Neuron (in vitro differentiated cells): ENCODE results near the gene ZBTB46.

Experiments
- H2AFZ ChIP-seq: one replicate; pipeline ENCODE4 v1.6.1; 2013; ENCODE audit warnings: low read depth, mild to moderate bottlenecking, inconsistent platforms, low read length, moderate library complexity
- H3K27me3 ChIP-seq: one replicate; pipeline ENCODE4 v1.6.1; 2013; ENCODE audit warnings: low read length; ENCODE audit not compliant: insufficient read depth
- H3K36me3 ChIP-seq: one replicate; pipeline ENCODE4 v1.6.1; 2013; ENCODE audit warnings: low read length; ENCODE audit not compliant: insufficient read depth
- H3K4me1 ChIP-seq: one replicate; pipeline ENCODE4 v1.6.1; 2013; ENCODE audit warnings: low read length; ENCODE audit not compliant: insufficient read depth
- H3K4me3 ChIP-seq: 2 replicates; pipeline ENCODE4 v1.5.1; 2013; ENCODE audit warnings: mild to moderate bottlenecking, low read length, moderate library complexity
- H3K9me3 ChIP-seq: one replicate; pipeline ENCODE4 v1.6.1; 2013; ENCODE audit warnings: low read length

ZBTB46 gene

GRCh38 chr20:63695424-63696305, 135.4 kb downstream of the ZBTB46 start:
- no peak overlapping the region for H3K4me3 ChIP-seq

GRCh38 chr20:63694584-63695423, 136.3 kb downstream of the ZBTB46 start:
- no peak overlapping the region for H2AFZ ChIP-seq
- H3K9me3 ChIP-seq, result no peaks in the 10 kb centered on the region
- H3K27me3 ChIP-seq, result no peaks in the 10 kb centered on the region
- peaks cover 4% of the 10 kb centered on the region for H3K4me1 ChIP-seq
- peaks cover 11% of the 10 kb centered on the region for H3K36me3 ChIP-seq
- H3K4me3 ChIP-seq, result no peak overlapping the region

More at GRCh38 chr20:63695424-63696305, 135.4 kb downstream of the ZBTB46 start:
- H2AFZ ChIP-seq, result no peak overlapping the region
- peaks cover 6% of the 10 kb centered on the region for H3K4me1 ChIP-seq
- peaks cover 14% of the 10 kb centered on the region for H3K36me3 ChIP-seq
- H3K27me3 ChIP-seq, result no peaks in the 10 kb centered on the region
- H3K9me3 ChIP-seq, result no peaks in the 10 kb centered on the region

DNA sequence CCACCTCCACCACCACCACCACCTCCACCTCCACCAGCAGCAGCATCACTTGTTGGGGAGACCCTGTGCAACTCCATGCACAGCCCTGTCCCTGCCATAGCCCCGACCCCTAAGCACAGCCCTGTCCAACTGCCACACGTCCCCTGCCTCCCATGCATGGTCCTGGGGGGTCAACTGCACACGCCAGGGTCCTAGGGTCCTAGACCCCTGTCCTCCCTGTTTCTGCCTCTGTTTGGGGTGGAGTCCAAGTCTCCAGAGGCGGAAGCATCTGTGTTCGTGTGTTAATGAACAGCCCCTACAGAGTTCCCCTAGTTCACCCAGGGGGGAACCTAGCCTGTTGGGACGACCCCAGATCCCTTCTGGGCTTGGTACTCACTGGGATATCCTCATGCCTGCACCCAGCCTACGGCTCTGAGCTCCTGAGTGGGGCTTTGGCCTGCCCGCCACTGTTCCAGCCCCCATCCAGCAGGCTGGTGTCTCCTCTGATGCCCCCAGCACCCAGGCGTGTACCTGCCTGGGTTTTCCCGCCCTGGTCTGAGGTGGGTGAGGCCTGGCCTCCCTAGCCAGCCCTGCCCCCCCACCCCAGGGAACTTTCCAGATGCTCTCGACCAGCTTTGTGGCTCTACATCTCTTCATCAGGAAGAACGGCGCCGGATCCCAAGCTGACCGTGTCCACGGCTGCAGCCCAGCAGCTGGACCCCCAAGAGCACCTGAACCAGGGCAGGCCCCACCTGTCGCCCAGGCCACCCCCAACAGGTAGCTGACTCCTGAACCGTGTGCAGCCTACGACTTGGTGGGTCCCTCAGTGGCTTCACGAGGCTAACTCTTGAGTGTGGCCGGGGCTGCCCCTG, 137.1 kb downstream of the ZBTB46 start:
- Histone ChIP-seq H3K27me3 (no peaks in the 10 kb centered on the region), H3K4me3 (no peak overlapping the region), H3K36me3 (peaks cover 11% of the 10 kb centered on the region), H3K4me1 (no peaks in the 10 kb centered on the region), H3K9me3 (no peaks in the 10 kb centered on the region), H2AFZ (no peak overlapping the region)
